Measurements from ENCODE around the gene SGPP1.
"Not testable (repeated sequence)": the region's sequence is repeated elsewhere in the genome, so short reads cannot be mapped to it uniquely, and the experiment has no call there.

SGPP1 gene

DNA sequence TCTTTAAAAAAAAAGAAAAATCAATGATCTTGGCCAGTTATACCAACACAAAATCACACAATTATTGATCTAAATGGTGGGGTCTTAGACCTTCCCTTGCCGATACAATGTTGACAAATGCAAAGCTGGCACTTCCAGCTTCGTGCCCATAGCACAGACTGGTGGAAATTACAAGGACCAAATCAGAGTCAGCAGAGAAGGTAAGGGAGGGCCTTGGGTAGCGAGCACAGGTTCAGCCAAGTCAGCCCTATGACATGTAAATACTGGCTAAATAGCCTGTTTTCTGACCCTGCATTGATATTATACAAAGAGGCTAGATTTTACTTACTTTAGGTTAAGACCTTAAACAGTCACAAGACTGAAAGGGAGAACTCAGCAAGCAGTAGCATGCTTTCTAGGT lies 55.9 kb downstream of the SGPP1 start:
- ChIA-PET CTCF (interaction anchor here (0.5 kb wide), 1 partner anchor 28 kb away, joined by 5 read pairs; no protein-coding TSS in a partner anchor), POLR2A (ENCODE audit: low non-redundant PET) (no interaction called here)
- H3K27ac ChIP-seq: no peak overlapping the region
- DNase-seq (ENCODE audit: low spot score): no peak
- TF ChIP-seq, protein P1, sequence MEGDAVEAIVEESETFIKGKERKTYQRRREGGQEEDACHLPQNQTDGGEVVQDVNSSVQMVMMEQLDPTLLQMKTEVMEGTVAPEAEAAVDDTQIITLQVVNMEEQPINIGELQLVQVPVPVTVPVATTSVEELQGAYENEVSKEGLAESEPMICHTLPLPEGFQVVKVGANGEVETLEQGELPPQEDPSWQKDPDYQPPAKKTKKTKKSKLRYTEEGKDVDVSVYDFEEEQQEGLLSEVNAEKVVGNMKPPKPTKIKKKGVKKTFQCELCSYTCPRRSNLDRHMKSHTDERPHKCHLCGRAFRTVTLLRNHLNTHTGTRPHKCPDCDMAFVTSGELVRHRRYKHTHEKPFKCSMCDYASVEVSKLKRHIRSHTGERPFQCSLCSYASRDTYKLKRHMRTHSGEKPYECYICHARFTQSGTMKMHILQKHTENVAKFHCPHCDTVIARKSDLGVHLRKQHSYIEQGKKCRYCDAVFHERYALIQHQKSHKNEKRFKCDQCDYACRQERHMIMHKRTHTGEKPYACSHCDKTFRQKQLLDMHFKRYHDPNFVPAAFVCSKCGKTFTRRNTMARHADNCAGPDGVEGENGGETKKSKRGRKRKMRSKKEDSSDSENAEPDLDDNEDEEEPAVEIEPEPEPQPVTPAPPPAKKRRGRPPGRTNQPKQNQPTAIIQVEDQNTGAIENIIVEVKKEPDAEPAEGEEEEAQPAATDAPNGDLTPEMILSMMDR (conservative IDR thresholded peaks at IDR 0.05; ENCODE audit: low read depth): no peak

DNA sequence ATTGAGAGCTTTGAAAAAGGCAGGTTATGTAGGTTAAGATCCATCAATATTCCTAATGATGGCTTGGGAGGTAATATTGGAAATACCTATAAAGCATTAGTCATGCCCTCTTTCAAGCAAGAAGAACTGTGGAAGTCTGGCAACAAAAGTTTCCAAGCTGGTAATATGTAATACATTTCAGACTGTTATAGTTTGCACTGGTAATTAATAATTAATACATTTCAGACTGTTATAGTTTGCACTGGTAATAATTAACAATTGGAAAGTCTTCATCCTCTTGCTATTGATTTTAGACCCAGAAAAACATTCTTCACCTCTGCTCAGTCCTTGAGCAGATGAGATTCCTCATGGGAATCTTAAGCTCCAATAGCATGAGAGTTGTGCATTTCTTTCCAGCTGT lies 57.2 kb downstream of the SGPP1 start:
- TF ChIP-seq, protein P1 (conservative IDR thresholded peaks at IDR 0.05; ENCODE audit: low read depth): no peak
- no peak overlapping the region for H3K27ac ChIP-seq
- ChIA-PET POLR2A (ENCODE audit: low non-redundant PET) (no interaction called here), CTCF (interaction anchor here (0.5 to 0.6 kb wide), 2 partner anchors 23 to 1153 kb away, joined by 3 to 4 read pairs; no protein-coding TSS in a partner anchor)
- no peak for DNase-seq (ENCODE audit: low spot score)

GRCh38 chr14:63666335-63666734 lies 61.5 kb downstream of the SGPP1 start:
- no peak overlapping the region for H3K27ac ChIP-seq
- no peak for DNase-seq (ENCODE audit: low spot score)
- ChIA-PET POLR2A (ENCODE audit: low non-redundant PET) (no interaction called here), CTCF (no interaction called here)
- TF ChIP-seq, protein P1 (conservative IDR thresholded peaks at IDR 0.05; ENCODE audit: low read depth): no peak

DNA sequence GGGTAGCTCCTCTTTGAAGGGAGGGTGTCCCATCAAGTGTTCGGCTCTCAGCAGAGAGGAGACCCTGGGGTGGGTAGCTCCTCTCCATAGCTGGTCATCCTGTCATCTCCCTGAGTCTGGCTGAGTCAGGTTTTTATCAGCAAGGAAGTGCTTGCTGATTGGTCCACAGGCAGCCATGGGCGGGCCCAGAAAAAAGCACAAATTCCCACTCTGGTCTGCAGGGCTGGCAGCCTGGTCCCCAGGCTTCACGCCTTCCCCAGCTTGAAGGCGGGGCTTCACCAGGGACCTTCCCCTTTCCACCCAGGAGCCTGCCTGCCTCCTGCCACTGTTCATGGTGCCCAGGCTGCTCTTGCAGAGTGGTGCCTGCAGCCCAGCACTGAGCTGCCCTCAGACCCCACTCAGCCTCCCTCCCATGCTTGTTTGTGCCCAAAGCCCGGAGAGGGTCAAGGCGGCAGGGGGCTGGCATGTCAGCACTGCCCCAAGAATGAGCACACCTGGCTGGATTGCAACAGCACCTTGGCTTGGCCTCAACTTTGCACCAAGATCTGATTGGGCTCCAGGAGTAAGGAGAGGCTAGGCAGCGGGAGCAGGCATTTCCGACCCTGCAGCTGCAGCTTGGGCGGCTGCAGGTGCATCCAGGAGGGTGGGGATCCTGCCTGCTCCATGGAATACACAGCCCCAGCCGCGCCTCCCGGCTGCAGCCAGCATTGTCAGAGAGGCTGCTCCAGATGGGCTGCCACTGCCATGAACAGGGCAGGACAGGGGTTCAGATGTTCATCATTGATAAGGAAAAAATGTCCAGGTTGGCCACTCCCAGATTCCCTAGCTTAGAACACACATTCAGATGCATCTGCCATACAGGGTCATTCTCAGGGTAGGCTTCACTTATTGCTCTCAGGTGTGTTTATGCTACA lies 64.2 kb downstream of the SGPP1 start:
- H3K27ac ChIP-seq: no peak overlapping the region
- POLR2A ChIA-PET (ENCODE audit: low non-redundant PET): no interaction called here
- peak; percentile 13 for DNase-seq (ENCODE audit: low spot score)
- CTCF ChIA-PET: interaction anchor here (1.2 kb wide), 1 partner anchor 22 kb away, joined by 5 read pairs; the partner anchor contains the start of gene WDR89
- TF ChIP-seq, protein P1 (conservative IDR thresholded peaks at IDR 0.05; ENCODE audit: low read depth): no peak

GRCh38 chr14:63662776-63663175 lies 65.1 kb downstream of the SGPP1 start:
- ChIA-PET CTCF (interaction anchor here (1.2 kb wide), 1 partner anchor 21 kb away, joined by 5 read pairs; the partner anchor contains the start of gene WDR89), POLR2A (ENCODE audit: low non-redundant PET) (no interaction called here)
- no peak for DNase-seq (ENCODE audit: low spot score)
- TF ChIP-seq, protein P1 (conservative IDR thresholded peaks at IDR 0.05; ENCODE audit: low read depth): no peak
- no peak overlapping the region for H3K27ac ChIP-seq

GRCh38 chr14:63661881-63662280 lies 66.0 kb downstream of the SGPP1 start:
- H3K27ac ChIP-seq; CTCF ChIA-PET; POLR2A ChIA-PET (ENCODE audit: low non-redundant PET); DNase-seq (ENCODE audit: low spot score): not testable (repeated sequence)

- no peak for DNase-seq (ENCODE audit: low spot score)
- TF ChIP-seq, protein P1 (conservative IDR thresholded peaks at IDR 0.05; ENCODE audit: low read depth): no peak
- ChIA-PET CTCF (interaction anchor here (0.6 kb wide), 1 partner anchor 256 kb away, joined by 3 read pairs; no protein-coding TSS in a partner anchor), POLR2A (ENCODE audit: low non-redundant PET) (no interaction called here)
- H3K27ac ChIP-seq: no peak overlapping the region
These were observed 68.1 kb downstream of the SGPP1 start for GRCh38 chr14:63659726-63660125.
